Measurements from ENCODE around the gene NF1. TPM values are rescaled to one million over a fixed set of nuclear protein-coding genes. Genes with fewer than 3 reads are reported as not detected.

NF1 gene
- total RNA-seq, 1 donor from 2014 or later = 69.9 TPM

GRCh38 chr17:31364012-31364411, 269.2 kb downstream of the NF1 start:
- no peak for DNase-seq (ENCODE audit: extremely low spot score, unreplicated experiment)
- no peak for TF ChIP-seq CTCF (conservative IDR thresholded peaks at IDR 0.05)
- Mint-ChIP-seq H3K4me1 (ENCODE audit: unreplicated experiment) (peaks cover under 1% of the 10 kb centered on the region), H3K27me3 (no peaks in the 10 kb centered on the region), H3K27ac (no peak overlapping the region), H3K4me3 (no peak overlapping the region), H3K36me3 (peaks cover 18% of the 10 kb centered on the region), H3K9me3 (no peaks in the 10 kb centered on the region)

- no peak for DNase-seq (ENCODE audit: extremely low spot score, unreplicated experiment)
- no peaks in the 10 kb centered on the region for H3K9me3 Mint-ChIP-seq
- H3K36me3 Mint-ChIP-seq = peaks cover 16% of the 10 kb centered on the region
- peaks cover 6% of the 10 kb centered on the region for H3K4me1 Mint-ChIP-seq (ENCODE audit: unreplicated experiment)
- H3K4me3 Mint-ChIP-seq = no peak overlapping the region
- TF ChIP-seq CTCF (conservative IDR thresholded peaks at IDR 0.05) = no peak
- H3K27me3 Mint-ChIP-seq = no peaks in the 10 kb centered on the region
- no peak overlapping the region for H3K27ac Mint-ChIP-seq
Observed at GRCh38 chr17:31366088-31366487, 271.3 kb downstream of the NF1 start.

GRCh38 chr17:31369266-31369665, 274.5 kb downstream of the NF1 start:
- DNase-seq (ENCODE audit: extremely low spot score, unreplicated experiment) = no peak
- no peak for TF ChIP-seq CTCF (conservative IDR thresholded peaks at IDR 0.05)
- no peaks in the 10 kb centered on the region for H3K9me3 Mint-ChIP-seq
- peaks cover 23% of the 10 kb centered on the region for H3K4me1 Mint-ChIP-seq (ENCODE audit: unreplicated experiment)
- peaks cover 19% of the 10 kb centered on the region for H3K36me3 Mint-ChIP-seq
- H3K27ac Mint-ChIP-seq = no peak overlapping the region
- no peak overlapping the region for H3K4me3 Mint-ChIP-seq
- H3K27me3 Mint-ChIP-seq = no peaks in the 10 kb centered on the region

GRCh38 chr17:31371511-31372097, 276.8 kb downstream of the NF1 start:
- Mint-ChIP-seq H3K27ac (no peak overlapping the region), H3K4me3 (no peak overlapping the region), H3K9me3 (no peaks in the 10 kb centered on the region), H3K4me1 (ENCODE audit: unreplicated experiment) (peaks cover 25% of the 10 kb centered on the region), H3K27me3 (no peaks in the 10 kb centered on the region), H3K36me3 (peaks cover 16% of the 10 kb centered on the region)
- no peak for DNase-seq (ENCODE audit: extremely low spot score, unreplicated experiment)
- no peak for TF ChIP-seq CTCF (conservative IDR thresholded peaks at IDR 0.05)

- Mint-ChIP-seq H3K4me1 (ENCODE audit: unreplicated experiment) (peaks cover 25% of the 10 kb centered on the region), H3K27ac (peak overlapping the region; percentile 55), H3K36me3 (peaks cover 20% of the 10 kb centered on the region), H3K9me3 (no peaks in the 10 kb centered on the region), H3K4me3 (no peak overlapping the region), H3K27me3 (no peaks in the 10 kb centered on the region)
- peak; percentile 74 for TF ChIP-seq CTCF (conservative IDR thresholded peaks at IDR 0.05)
- DNase-seq (ENCODE audit: extremely low spot score, unreplicated experiment) = no peak
Observed at GRCh38 chr17:31373150-31374093, 278.6 kb downstream of the NF1 start.

All from type B pancreatic cell (in vitro differentiated cells).